HG03097 (cell line): ENCODE data around the gene METTL25B.
"Not testable (repeated sequence)": the region's sequence is repeated elsewhere in the genome, so short reads cannot be mapped to it uniquely, and the experiment has no call there.

Experiments used
- ATAC-seq: cut with Tn5 transposase; IDR thresholded peaks from one replicate; pipeline ENCODE4 v1.9.1; 2021; ENCODE audit not compliant: unreplicated experiment, low FRiP score

METTL25B gene

GRCh38 chr1:156746728-156747631 lies 18.7 kb downstream of the METTL25B start:
- no peak for ATAC-seq

GRCh38 chr1:156747742-156748669 lies 19.7 kb downstream of the METTL25B start:
- no peak for ATAC-seq

- ATAC-seq, result no peak
These were observed 20.6 kb downstream of the METTL25B start for GRCh38 chr1:156748670-156749418.

GRCh38 chr1:156749419-156750118 lies 21.3 kb downstream of the METTL25B start:
- ATAC-seq, result no peak

- ATAC-seq, result no peak
These were observed 22.0 kb downstream of the METTL25B start for GRCh38 chr1:156750191-156750672.

GRCh38 chr1:156750711-156751450 lies 22.6 kb downstream of the METTL25B start:
- ATAC-seq, result peak; percentile 6

- no peak for ATAC-seq
These were observed 23.1 kb downstream of the METTL25B start, which contains the start of gene HDGF for GRCh38 chr1:156751451-156751756. Gene HDGF (minus strand): TSS chr1:156751675. CDS start chr1:156751429, 246 bp downstream.

GRCh38 chr1:156751757-156752481 lies 23.6 kb downstream of the METTL25B start:
- ATAC-seq, result peak; percentile 70

GRCh38 chr1:156752843-156753482 lies 24.7 kb downstream of the METTL25B start:
- ATAC-seq, result no peak

GRCh38 chr1:156754219-156754618 lies 25.9 kb downstream of the METTL25B start:
- ATAC-seq, result no peak

- no peak for ATAC-seq
These were observed 27.3 kb downstream of the METTL25B start for GRCh38 chr1:156755527-156755950.

- ATAC-seq, result no peak
These were observed 28.1 kb downstream of the METTL25B start for GRCh38 chr1:156756355-156756754.

GRCh38 chr1:156757572-156758253 lies 29.4 kb downstream of the METTL25B start:
- ATAC-seq, result not testable (repeated sequence)

- ATAC-seq, result no peak
These were observed 32.0 kb downstream of the METTL25B start for GRCh38 chr1:156760092-156760795.

GRCh38 chr1:156760796-156761104 lies 32.5 kb downstream of the METTL25B start:
- ATAC-seq, result no peak

- ATAC-seq, result not testable (repeated sequence)
These were observed 36.9 kb downstream of the METTL25B start for GRCh38 chr1:156765136-156765535.

- no peak for ATAC-seq
These were observed 37.4 kb downstream of the METTL25B start for GRCh38 chr1:156765666-156766065.
